DND-41 (cell line): ENCODE results near the gene ZAP70.

Experiments
- ATAC-seq: fragments of 200-7000 bp; cut with Tn5 transposase; 3 replicates; pipeline ENCODE4 v1.9.1; 2021; ENCODE audit warnings: low read depth; ENCODE audit not compliant: insufficient read depth
- DNase-seq: peaks from one replicate; pipeline ENCODE4 v3.0.0-alpha.2; 2020
- H2AFZ ChIP-seq: 2 replicates; pipeline ENCODE4 v1.6.0; 2012; ENCODE audit warnings: low read depth, low read length
- H3K27ac ChIP-seq: 2 replicates; pipeline ENCODE4 v1.5.1; 2012; ENCODE audit warnings: low read length, inconsistent platforms
- H3K27me3 ChIP-seq: fragments of 200-600 bp; sonication (generic); 2 replicates; pipeline ENCODE4 v1.6.0; 2012; ENCODE audit warnings: low read length, mild to moderate bottlenecking, inconsistent platforms; ENCODE audit not compliant: insufficient read depth, poor library complexity
- H3K36me3 ChIP-seq: 2 replicates; pipeline ENCODE4 v1.5.1; 2012; ENCODE audit warnings: low read length, inconsistent platforms; ENCODE audit not compliant: insufficient read depth
- H3K4me1 ChIP-seq: 2 replicates; pipeline ENCODE4 v1.5.1; 2012; ENCODE audit warnings: mild to moderate bottlenecking, low read length; ENCODE audit not compliant: insufficient read depth
- H3K4me2 ChIP-seq: 2 replicates; pipeline ENCODE4 v1.6.0; 2012; ENCODE audit warnings: mild to moderate bottlenecking, moderate library complexity, low read length, inconsistent platforms; ENCODE audit not compliant: insufficient read depth
- H3K4me3 ChIP-seq, 2 experiments: fragments of 200-600 bp in 1 of 2; shearing (Covaris generic) in 1 of 2; 2 replicates each; pipeline ENCODE4 v1.5.1; 2012 to 2016; ENCODE audit warnings: inconsistent platforms in 2 of 2, low read length in 2 of 2, mild to moderate bottlenecking in 2 of 2, low read depth in 1 of 2, moderate library complexity in 1 of 2
- H3K79me2 ChIP-seq: 2 replicates; pipeline ENCODE4 v1.6.0; 2012; ENCODE audit warnings: low read length, inconsistent platforms; ENCODE audit not compliant: insufficient read depth
- H3K9ac ChIP-seq: 2 replicates; pipeline ENCODE4 v1.6.0; 2012; ENCODE audit warnings: low read depth, mild to moderate bottlenecking, inconsistent platforms, low read length, moderate library complexity
- H3K9me3 ChIP-seq: 2 replicates; pipeline ENCODE4 v1.5.1; 2012; ENCODE audit warnings: low read length, moderate library complexity, mild to moderate bottlenecking, inconsistent platforms; ENCODE audit not compliant: insufficient read depth, severe bottlenecking
- H4K20me1 ChIP-seq: 2 replicates; pipeline ENCODE4 v1.6.0; 2012; ENCODE audit warnings: low read length; ENCODE audit not compliant: insufficient read depth
- CTCF ChIP-seq: IDR thresholded peaks from 2 replicates; pipeline ENCODE4 v1.5.1; 2012; ENCODE audit warnings: borderline replicate concordance, low read length, moderate library complexity, mild to moderate bottlenecking; ENCODE audit not compliant: poor library complexity, severe bottlenecking; ENCODE audit errors: extremely low read depth
- EZH2 ChIP-seq: IDR thresholded peaks from 3 replicates; pipeline ENCODE4 v1.6.1; 2012; ENCODE audit warnings: borderline replicate concordance, low read depth, mild to moderate bottlenecking, moderate library complexity, low read length, inconsistent platforms; ENCODE audit not compliant: severe bottlenecking

The ZAP70 gene

GRCh38 chr2:97752342-97753334 is 39.3 kb downstream of the ZAP70 start:
- Histone ChIP-seq H4K20me1 (no peaks in the 10 kb centered on the region), H3K79me2 (no peaks in the 10 kb centered on the region), H3K27me3 (no peaks in the 10 kb centered on the region), H3K27ac (no peak overlapping the region), H3K4me1 (no peaks in the 10 kb centered on the region), H3K4me2 (no peak overlapping the region), H3K9me3 (no peaks in the 10 kb centered on the region), H2AFZ (no peak overlapping the region), H3K4me3 (no peak overlapping the region), H3K9ac (no peak overlapping the region), H3K36me3 (peaks cover 25% of the 10 kb centered on the region)
- ATAC-seq (no peak), DNase-seq (no peak)
- TF ChIP-seq EZH2 = no peak
- TF ChIP-seq CTCF = no peak

- H3K9me3 ChIP-seq = no peaks in the 10 kb centered on the region
- H2AFZ ChIP-seq = no peak overlapping the region
- H3K36me3 ChIP-seq = peaks cover 43% of the 10 kb centered on the region
- H3K27ac ChIP-seq = no peak overlapping the region
- no peaks in the 10 kb centered on the region for H3K27me3 ChIP-seq
- no peak overlapping the region for H3K4me2 ChIP-seq
- no peak overlapping the region for H3K4me3 ChIP-seq
- ATAC-seq = no peak
- DNase-seq = no peak
- no peaks in the 10 kb centered on the region for H3K79me2 ChIP-seq
- TF ChIP-seq EZH2 = no peak
- TF ChIP-seq CTCF = no peak
- H4K20me1 ChIP-seq = no peaks in the 10 kb centered on the region
- no peaks in the 10 kb centered on the region for H3K4me1 ChIP-seq
- H3K9ac ChIP-seq = no peak overlapping the region
These were observed 41.4 kb downstream of the ZAP70 start for GRCh38 chr2:97754690-97755346.

- H3K4me3 ChIP-seq = no peak overlapping the region
- H3K79me2 ChIP-seq = no peaks in the 10 kb centered on the region
- H4K20me1 ChIP-seq = no peaks in the 10 kb centered on the region
- no peak overlapping the region for H3K9ac ChIP-seq
- H3K9me3 ChIP-seq = no peaks in the 10 kb centered on the region
- no peak for ATAC-seq
- TF ChIP-seq EZH2 (no peak), CTCF (no peak)
- H3K4me2 ChIP-seq = no peak overlapping the region
- H2AFZ ChIP-seq = no peak overlapping the region
- H3K27ac ChIP-seq = no peak overlapping the region
- H3K4me1 ChIP-seq = no peaks in the 10 kb centered on the region
- DNase-seq = no peak
- no peaks in the 10 kb centered on the region for H3K27me3 ChIP-seq
- H3K36me3 ChIP-seq = peaks cover 50% of the 10 kb centered on the region
These were observed 42.1 kb downstream of the ZAP70 start for GRCh38 chr2:97755491-97755890.
